IPS-18a (cell line): ENCODE measurements around the gene GRM5.
"Not testable (repeated sequence)": the region's sequence is repeated elsewhere in the genome, so short reads cannot be mapped to it uniquely, and the experiment has no call there.

Source experiments
- H3K27ac ChIP-seq: one replicate; pipeline ENCODE4 v1.5.1; 2013; ENCODE audit warnings: low read length
- H3K27me3 ChIP-seq: one replicate; pipeline ENCODE4 v1.6.1; 2013; ENCODE audit warnings: mild to moderate bottlenecking, low read length; ENCODE audit not compliant: control insufficient read depth, insufficient read depth
- H3K36me3 ChIP-seq: one replicate; pipeline ENCODE4 v1.6.1; 2013; ENCODE audit warnings: low read depth, low read length; ENCODE audit not compliant: control insufficient read depth
- H3K4me1 ChIP-seq: one replicate; pipeline ENCODE4 v1.6.1; 2013; ENCODE audit warnings: low read depth, low read length; ENCODE audit not compliant: control insufficient read depth
- H3K4me3 ChIP-seq: one replicate; pipeline ENCODE4 v1.5.1; 2013; ENCODE audit warnings: low read length
- H3K9ac ChIP-seq: one replicate; pipeline ENCODE4 v1.6.1; 2013; ENCODE audit warnings: mild to moderate bottlenecking, low read length, moderate library complexity
- H3K9me3 ChIP-seq: one replicate; pipeline ENCODE4 v1.6.1; 2013; ENCODE audit warnings: low read depth, low read length; ENCODE audit not compliant: control insufficient read depth

GRM5 gene

GRCh38 chr11:89047159-89047558 is 18.6 kb downstream of the GRM5 start:
- not testable (repeated sequence) for H3K36me3 ChIP-seq, H3K4me3 ChIP-seq, H3K9me3 ChIP-seq, H3K9ac ChIP-seq, H3K27me3 ChIP-seq, H3K27ac ChIP-seq, H3K4me1 ChIP-seq

GRCh38 chr11:89043861-89044588 is 21.8 kb downstream of the GRM5 start:
- H3K4me3 ChIP-seq, H3K9me3 ChIP-seq, H3K27me3 ChIP-seq, H3K36me3 ChIP-seq, H3K9ac ChIP-seq, H3K27ac ChIP-seq, H3K4me1 ChIP-seq: not testable (repeated sequence)

GRCh38 chr11:89029671-89030070 is 36.1 kb downstream of the GRM5 start:
- not testable (repeated sequence) for H3K36me3 ChIP-seq, H3K4me1 ChIP-seq, H3K9me3 ChIP-seq, H3K27me3 ChIP-seq, H3K4me3 ChIP-seq, H3K27ac ChIP-seq, H3K9ac ChIP-seq

GRCh38 chr11:89021339-89021738 is 44.4 kb downstream of the GRM5 start:
- H3K27me3 ChIP-seq = no peaks in the 10 kb centered on the region
- no peaks in the 10 kb centered on the region for H3K9me3 ChIP-seq
- H3K4me1 ChIP-seq = no peaks in the 10 kb centered on the region
- no peak overlapping the region for H3K27ac ChIP-seq
- H3K36me3 ChIP-seq = no peaks in the 10 kb centered on the region
- no peak overlapping the region for H3K4me3 ChIP-seq
- no peak overlapping the region for H3K9ac ChIP-seq

- not testable (repeated sequence) for H3K27ac ChIP-seq, H3K4me3 ChIP-seq, H3K9me3 ChIP-seq, H3K4me1 ChIP-seq, H3K27me3 ChIP-seq, H3K36me3 ChIP-seq, H3K9ac ChIP-seq
These were observed 45.8 kb downstream of the GRM5 start for GRCh38 chr11:89019827-89020547.

- Histone ChIP-seq H3K27me3 (no peaks in the 10 kb centered on the region), H3K9me3 (no peaks in the 10 kb centered on the region), H3K36me3 (no peaks in the 10 kb centered on the region), H3K27ac (no peak overlapping the region), H3K4me1 (no peaks in the 10 kb centered on the region), H3K4me3 (no peak overlapping the region), H3K9ac (no peak overlapping the region)
These were observed 49.6 kb downstream of the GRM5 start for GRCh38 chr11:89016214-89016613.

GRCh38 chr11:89015614-89016013 is 50.2 kb downstream of the GRM5 start:
- Histone ChIP-seq H3K27me3 (no peaks in the 10 kb centered on the region), H3K36me3 (no peaks in the 10 kb centered on the region), H3K9me3 (no peaks in the 10 kb centered on the region), H3K4me3 (no peak overlapping the region), H3K4me1 (no peaks in the 10 kb centered on the region), H3K27ac (no peak overlapping the region), H3K9ac (no peak overlapping the region)

GRCh38 chr11:89000852-89001251 is 64.9 kb downstream of the GRM5 start:
- H3K36me3 ChIP-seq, H3K4me3 ChIP-seq, H3K27ac ChIP-seq, H3K27me3 ChIP-seq, H3K4me1 ChIP-seq, H3K9me3 ChIP-seq, H3K9ac ChIP-seq: not testable (repeated sequence)

GRCh38 chr11:88979641-88980040 is 86.1 kb downstream of the GRM5 start:
- H3K4me1 ChIP-seq = no peaks in the 10 kb centered on the region
- H3K27ac ChIP-seq = no peak overlapping the region
- H3K9me3 ChIP-seq = no peaks in the 10 kb centered on the region
- H3K36me3 ChIP-seq = no peaks in the 10 kb centered on the region
- no peaks in the 10 kb centered on the region for H3K27me3 ChIP-seq
- no peak overlapping the region for H3K4me3 ChIP-seq
- no peak overlapping the region for H3K9ac ChIP-seq

- not testable (repeated sequence) for H3K36me3 ChIP-seq, H3K27me3 ChIP-seq, H3K4me3 ChIP-seq, H3K4me1 ChIP-seq, H3K9me3 ChIP-seq, H3K9ac ChIP-seq, H3K27ac ChIP-seq
These were observed 86.8 kb downstream of the GRM5 start for GRCh38 chr11:88978992-88979391.

GRCh38 chr11:88975441-88975840 is 90.3 kb downstream of the GRM5 start:
- H3K9ac ChIP-seq, H3K9me3 ChIP-seq, H3K4me3 ChIP-seq, H3K4me1 ChIP-seq, H3K27me3 ChIP-seq, H3K36me3 ChIP-seq, H3K27ac ChIP-seq: not testable (repeated sequence)

- H3K4me3 ChIP-seq = no peak overlapping the region
- no peaks in the 10 kb centered on the region for H3K4me1 ChIP-seq
- no peak overlapping the region for H3K27ac ChIP-seq
- no peaks in the 10 kb centered on the region for H3K9me3 ChIP-seq
- no peak overlapping the region for H3K9ac ChIP-seq
- no peaks in the 10 kb centered on the region for H3K27me3 ChIP-seq
- no peaks in the 10 kb centered on the region for H3K36me3 ChIP-seq
These were observed 93.6 kb downstream of the GRM5 start for GRCh38 chr11:88972210-88972609.
